ENCODE results near the gene E2F8.

- TF ChIP-seq CTCF (IDR thresholded peaks at IDR 0.05; ENCODE audit: insufficient read depth, low read depth, low read length) (no peak), EZH2 (IDR thresholded peaks at IDR 0.05; ENCODE audit: insufficient read depth, low read length) (no peak)
Observed at GRCh38 chr11:19187833-19188258, 52.9 kb downstream of the E2F8 start.
